HG02852 (cell line): Measurements from ENCODE around the gene SKIC3.

Experiments used
- ATAC-seq: cut with Tn5 transposase; IDR thresholded peaks from one replicate; pipeline ENCODE4 v1.9.1; 2021; ENCODE audit warnings: mild to moderate bottlenecking, moderate library complexity; ENCODE audit not compliant: unreplicated experiment

The SKIC3 gene

GRCh38 chr5:95554647-95555548, at the start of gene SKIC3, which contains the start of gene ARSK:
Gene SKIC3 (minus strand): TSS chr5:95554977. CDS start chr5:95547150, 7,827 bp downstream.
Gene ARSK (plus strand): TSS chr5:95555101. CDS start chr5:95555279, 178 bp downstream.
- ATAC-seq, result peak; percentile 90

- ATAC-seq, result no peak
Observed at GRCh38 chr5:95600557-95600956, 45.8 kb upstream of the SKIC3 start.

- ATAC-seq, result no peak
Observed at GRCh38 chr5:95599252-95599651, 44.5 kb upstream of the SKIC3 start.

- ATAC-seq, result no peak
Observed at GRCh38 chr5:95595289-95595931, 40.6 kb upstream of the SKIC3 start.

GRCh38 chr5:95591490-95591901, 36.7 kb upstream of the SKIC3 start:
- peak; percentile 98 for ATAC-seq

- ATAC-seq, result peak; percentile 46
Observed at GRCh38 chr5:95590880-95591279, 36.1 kb upstream of the SKIC3 start.

- no peak for ATAC-seq
Observed at GRCh38 chr5:95583992-95584391, 29.2 kb upstream of the SKIC3 start.

GRCh38 chr5:95581576-95581975, 26.8 kb upstream of the SKIC3 start:
- no peak for ATAC-seq

- ATAC-seq, result no peak
Observed at GRCh38 chr5:95572016-95572415, 17.2 kb upstream of the SKIC3 start.

GRCh38 chr5:95565280-95565920, 10.6 kb upstream of the SKIC3 start:
- no peak for ATAC-seq

GRCh38 chr5:95564450-95564849, 9.7 kb upstream of the SKIC3 start:
- no peak for ATAC-seq

- ATAC-seq, result no peak
Observed at GRCh38 chr5:95563367-95563766, 8.6 kb upstream of the SKIC3 start.

GRCh38 chr5:95562282-95562681, 7.5 kb upstream of the SKIC3 start:
- ATAC-seq, result no peak

- no peak for ATAC-seq
Observed at GRCh38 chr5:95557841-95558240, 3.1 kb upstream of the SKIC3 start.

GRCh38 chr5:95555553-95555952, 776 bp upstream of the SKIC3 start:
- no peak for ATAC-seq

- ATAC-seq, result peak; percentile 31
Observed at GRCh38 chr5:95554331-95554646, 488 bp downstream of the SKIC3 start.

GRCh38 chr5:95549030-95549429, 5.7 kb downstream of the SKIC3 start:
- no peak for ATAC-seq

GRCh38 chr5:95543017-95543705, 11.6 kb downstream of the SKIC3 start:
- ATAC-seq, result no peak

GRCh38 chr5:95537501-95537900, 17.3 kb downstream of the SKIC3 start:
- ATAC-seq, result no peak

GRCh38 chr5:95533761-95534160, 21.0 kb downstream of the SKIC3 start:
- ATAC-seq, result no peak

- ATAC-seq, result no peak
Observed at GRCh38 chr5:95533106-95533505, 21.7 kb downstream of the SKIC3 start.
